ENCODE measurements around the gene EYA2. TPM values are rescaled to one million over a fixed set of nuclear protein-coding genes. Genes with fewer than 3 reads are reported as not detected.

EYA2 gene
- total RNA-seq, 1 donor: 17.7 TPM

DNA sequence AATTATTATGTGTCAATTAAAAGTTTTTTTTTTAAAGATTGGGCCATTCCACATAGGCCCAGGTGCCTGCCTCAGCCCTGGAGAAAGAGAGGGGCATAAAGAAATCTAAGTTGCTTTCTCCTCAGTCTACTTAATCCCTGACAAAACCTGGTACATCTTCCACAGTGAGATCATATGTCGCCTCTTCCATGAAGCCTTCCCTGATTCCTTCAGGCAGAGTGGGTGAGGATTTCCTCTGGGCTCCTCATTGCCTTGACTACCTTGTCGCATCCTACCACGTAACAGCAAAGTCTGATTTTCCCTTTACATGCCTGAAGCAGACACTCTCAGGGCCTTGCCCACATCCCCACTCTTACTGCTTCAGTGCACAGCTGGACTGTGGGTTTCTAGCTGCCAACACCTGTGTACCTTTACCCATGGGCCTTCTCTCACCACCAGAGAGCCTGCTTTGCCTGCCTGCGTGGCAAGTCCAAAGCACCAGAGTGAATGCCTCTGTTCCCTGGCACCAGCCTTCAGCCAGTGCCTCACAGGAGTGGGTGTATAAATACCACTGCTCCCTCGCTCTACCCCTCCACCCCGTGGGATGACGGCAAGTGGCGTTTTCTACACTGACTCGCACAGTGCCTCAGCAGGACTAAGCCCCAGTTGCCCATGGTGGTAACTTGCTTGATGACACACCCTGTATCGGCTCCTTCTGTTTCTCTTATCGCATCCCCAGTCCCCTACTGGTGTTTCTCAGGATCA is 68.0 kb downstream of the EYA2 start:
- DNase-seq (ENCODE audit: insufficient read length, low spot score, missing footprints): no peak
- H3K27me3 ChIP-seq (ENCODE audit: insufficient read depth, low read length): no peaks in the 10 kb centered on the region
- no peak overlapping the region for H3K27ac ChIP-seq (ENCODE audit: low read depth, low read length)
- H3K9me3 ChIP-seq (ENCODE audit: low read depth, low read length): no peaks in the 10 kb centered on the region
- no peaks in the 10 kb centered on the region for H4K20me1 ChIP-seq (ENCODE audit: insufficient read depth, low read length)
- no peak overlapping the region for H3K4me2 ChIP-seq (ENCODE audit: insufficient read depth, low read length)
- H3K79me2 ChIP-seq (ENCODE audit: insufficient read depth, low read length): no peaks in the 10 kb centered on the region
- peaks cover 15% of the 10 kb centered on the region for H3K4me1 ChIP-seq (ENCODE audit: insufficient read depth, low read length)
- H3K4me3 ChIP-seq (ENCODE audit: insufficient read depth, low read length): no peak overlapping the region
- TF ChIP-seq, protein P1, sequence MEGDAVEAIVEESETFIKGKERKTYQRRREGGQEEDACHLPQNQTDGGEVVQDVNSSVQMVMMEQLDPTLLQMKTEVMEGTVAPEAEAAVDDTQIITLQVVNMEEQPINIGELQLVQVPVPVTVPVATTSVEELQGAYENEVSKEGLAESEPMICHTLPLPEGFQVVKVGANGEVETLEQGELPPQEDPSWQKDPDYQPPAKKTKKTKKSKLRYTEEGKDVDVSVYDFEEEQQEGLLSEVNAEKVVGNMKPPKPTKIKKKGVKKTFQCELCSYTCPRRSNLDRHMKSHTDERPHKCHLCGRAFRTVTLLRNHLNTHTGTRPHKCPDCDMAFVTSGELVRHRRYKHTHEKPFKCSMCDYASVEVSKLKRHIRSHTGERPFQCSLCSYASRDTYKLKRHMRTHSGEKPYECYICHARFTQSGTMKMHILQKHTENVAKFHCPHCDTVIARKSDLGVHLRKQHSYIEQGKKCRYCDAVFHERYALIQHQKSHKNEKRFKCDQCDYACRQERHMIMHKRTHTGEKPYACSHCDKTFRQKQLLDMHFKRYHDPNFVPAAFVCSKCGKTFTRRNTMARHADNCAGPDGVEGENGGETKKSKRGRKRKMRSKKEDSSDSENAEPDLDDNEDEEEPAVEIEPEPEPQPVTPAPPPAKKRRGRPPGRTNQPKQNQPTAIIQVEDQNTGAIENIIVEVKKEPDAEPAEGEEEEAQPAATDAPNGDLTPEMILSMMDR (IDR thresholded peaks at IDR 0.05; ENCODE audit: extremely low read depth, low read depth, low read length): no peak
- no peak overlapping the region for H2AFZ ChIP-seq (ENCODE audit: low read length)
- no peaks in the 10 kb centered on the region for H3K36me3 ChIP-seq (ENCODE audit: insufficient read depth, low read length)

DNA sequence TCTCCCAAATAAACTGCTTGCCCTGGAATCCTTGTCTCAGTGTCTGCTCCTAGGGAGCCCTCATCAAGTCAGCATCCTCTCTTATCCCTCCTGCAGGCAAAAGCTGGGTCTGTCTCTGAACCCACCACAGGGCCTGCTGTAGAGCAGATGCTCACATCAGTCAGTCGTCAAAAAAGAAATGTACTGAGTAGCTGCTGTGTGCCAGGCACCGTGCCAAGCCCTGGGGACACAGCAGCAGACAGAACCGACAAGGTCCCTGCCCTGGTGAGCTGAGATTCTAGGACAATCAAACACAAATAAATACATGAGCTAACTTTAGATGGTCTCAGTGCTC is 68.5 kb downstream of the EYA2 start:
- H2AFZ ChIP-seq (ENCODE audit: low read length): no peak overlapping the region

DNA sequence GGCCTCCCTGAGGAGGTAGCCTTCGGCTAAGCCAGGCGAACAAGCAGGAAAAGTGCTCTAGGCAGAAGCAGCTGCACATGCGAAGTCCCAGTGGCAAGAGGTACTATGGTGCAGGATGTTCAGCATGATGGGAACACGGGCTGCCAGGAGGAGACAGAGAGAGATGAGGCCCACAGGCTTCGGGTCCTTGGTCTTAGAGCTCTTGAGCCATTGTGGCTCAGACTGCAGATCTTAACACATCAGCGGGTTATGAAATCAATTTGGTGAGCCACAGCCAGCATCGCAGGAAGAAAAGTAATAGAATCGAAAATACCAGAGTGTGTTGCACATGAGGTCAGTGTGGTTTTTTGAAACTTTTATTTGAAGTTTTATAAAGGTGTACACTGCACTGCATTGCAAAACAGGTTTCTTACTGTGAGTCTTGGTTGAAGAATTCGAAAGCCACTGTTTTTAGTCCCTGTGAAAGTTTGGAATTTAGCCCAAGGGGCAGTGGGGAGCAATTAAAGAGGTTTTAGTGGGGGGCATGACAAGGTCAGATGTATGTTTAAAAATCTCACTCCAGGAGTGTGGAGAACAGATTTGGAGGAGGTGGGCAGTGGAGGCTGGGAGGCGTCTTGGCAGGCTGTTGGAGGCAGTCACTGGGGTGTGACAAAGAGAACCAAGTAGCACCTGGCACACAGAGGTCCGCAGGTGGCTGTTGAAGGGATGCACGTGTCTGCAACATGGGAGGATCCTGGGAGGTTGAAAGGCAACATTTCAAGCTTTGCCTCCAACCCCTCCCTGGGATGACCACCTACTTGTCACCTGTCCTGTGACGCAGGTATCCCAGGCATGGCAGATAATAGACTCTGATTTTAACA is 69.3 kb downstream of the EYA2 start:
- Histone ChIP-seq H2AFZ (ENCODE audit: low read length) (no peak overlapping the region), H3K4me3 (ENCODE audit: insufficient read depth, low read length) (no peak overlapping the region), H3K4me1 (ENCODE audit: insufficient read depth, low read length) (peaks cover 11% of the 10 kb centered on the region), H4K20me1 (ENCODE audit: insufficient read depth, low read length) (no peaks in the 10 kb centered on the region), H3K79me2 (ENCODE audit: insufficient read depth, low read length) (no peaks in the 10 kb centered on the region), H3K9me3 (ENCODE audit: low read depth, low read length) (no peaks in the 10 kb centered on the region), H3K36me3 (ENCODE audit: insufficient read depth, low read length) (no peaks in the 10 kb centered on the region), H3K4me2 (ENCODE audit: insufficient read depth, low read length) (no peak overlapping the region), H3K27ac (ENCODE audit: low read depth, low read length) (no peak overlapping the region), H3K27me3 (ENCODE audit: insufficient read depth, low read length) (no peaks in the 10 kb centered on the region)
- DNase-seq (ENCODE audit: insufficient read length, low spot score, missing footprints): peak; percentile 58
- TF ChIP-seq, protein P1 (IDR thresholded peaks at IDR 0.05; ENCODE audit: extremely low read depth, low read depth, low read length): no peak

More for the DNA sequence above, 68.5 kb downstream of the EYA2 start:
- Histone ChIP-seq H3K27me3 (ENCODE audit: insufficient read depth, low read length) (no peaks in the 10 kb centered on the region), H3K9me3 (ENCODE audit: low read depth, low read length) (no peaks in the 10 kb centered on the region), H4K20me1 (ENCODE audit: insufficient read depth, low read length) (no peaks in the 10 kb centered on the region), H3K27ac (ENCODE audit: low read depth, low read length) (no peak overlapping the region), H3K4me2 (ENCODE audit: insufficient read depth, low read length) (no peak overlapping the region), H3K4me1 (ENCODE audit: insufficient read depth, low read length) (peaks cover 15% of the 10 kb centered on the region), H3K4me3 (ENCODE audit: insufficient read depth, low read length) (no peak overlapping the region), H3K79me2 (ENCODE audit: insufficient read depth, low read length) (no peaks in the 10 kb centered on the region), H3K36me3 (ENCODE audit: insufficient read depth, low read length) (no peaks in the 10 kb centered on the region)
- TF ChIP-seq, protein P1 (IDR thresholded peaks at IDR 0.05; ENCODE audit: extremely low read depth, low read depth, low read length): no peak
- no peak for DNase-seq (ENCODE audit: insufficient read length, low spot score, missing footprints)
